Thyroid gland (tissue), 4 donors: ENCODE results near the gene RLF.

ENCODE experiments used
- CTCF ChIP-seq, 6 experiments: fragments of 200-600 bp in 3 of 6; fragments of 450-650 bp in 3 of 6; sonication (generic) in 3 of 6; IDR thresholded peaks; one replicate each; pipeline ENCODE4 v1.5.1; 2016 to 2019; ENCODE audit warnings: antibody characterized with exemption in 6 of 6, mild to moderate bottlenecking in 2 of 6, inconsistent platforms in 1 of 6, moderate library complexity in 1 of 6
- POLR2A ChIP-seq, 2 donors: fragments of 450-650 bp; IDR thresholded peaks; one replicate each; pipeline ENCODE4 v1.6.1; 2017; ENCODE audit warnings: antibody characterized with exemption in 2 of 2, mild to moderate bottlenecking in 2 of 2, moderate library complexity in 1 of 2

GRCh38 chr1:40133312-40133665 is 27.9 kb upstream of the RLF start:
- TF ChIP-seq CTCF (IDR thresholded peaks at IDR 0.05) (no peak), POLR2A (IDR thresholded peaks at IDR 0.05) (no peak)
